Body of pancreas (tissue), 4 donors: ENCODE data around the gene NWD2. TPM values are rescaled to one million over a fixed set of nuclear protein-coding genes. Genes with fewer than 3 reads are reported as not detected.

ENCODE experiments used
- ATAC-seq: fragments of 150-250 bp; one replicate; pipeline ENCODE4 v1.9.1; 2016
- DNase-seq, 4 donors: peaks; one replicate each; pipeline ENCODE4 v3.0.0-alpha.2; 2019
- H3K27ac ChIP-seq, 4 donors: fragments of 200-600 bp; sonication (generic); 1 replicate in 3 of 4; 2 replicates in 1 of 4; pipeline versions ENCODE4 v1.5.1 to v1.6.1; 2016 to 2019; ENCODE audit warnings: mild to moderate bottlenecking in 1 of 4, mixed read lengths in 1 of 4, moderate library complexity in 1 of 4
- H3K27me3 ChIP-seq, 2 donors: fragments of 200-600 bp; sonication (generic); one replicate each; pipeline ENCODE4 v1.6.0; 2016; ENCODE audit warnings: mild to moderate bottlenecking in 1 of 2
- H3K36me3 ChIP-seq, 2 donors: fragments of 200-600 bp; sonication (generic); replicated peaks in 1 of 2; 2 replicates each; pipeline ENCODE4 v1.5.1; 2016; ENCODE audit warnings: low read depth in 2 of 2; ENCODE audit not compliant: insufficient read depth in 1 of 2
- H3K4me1 ChIP-seq: fragments of 200-600 bp; sonication (generic); one replicate; pipeline ENCODE4 v1.6.0; 2016
- H3K4me3 ChIP-seq, 2 donors: fragments of 200-600 bp; sonication (generic); 1 replicate in 1 of 2; 2 replicates in 1 of 2; pipeline ENCODE4 v1.5.1; 2016 to 2019
- H3K9me3 ChIP-seq, 3 donors: fragments of 200-600 bp; sonication (generic); 1 replicate in 2 of 3; 2 replicates in 1 of 3; pipeline ENCODE4 v1.5.1; 2016
- POLR2A ChIP-seq, 3 donors: fragments of 450-650 bp; IDR thresholded peaks; one replicate each; pipeline ENCODE4 v1.6.1; 2016; ENCODE audit warnings: antibody characterized with exemption in 3 of 3, mild to moderate bottlenecking in 2 of 3
- WGBS, 2 donors: methylation state at CpG; one replicate each; pipeline ENCODE4 v1.1.5; 2017; 5-methylcytosine and 5-hydroxymethylcytosine counted together
- intact Hi-C: fragments of 100-400 bp; cut with DNase I; formaldehyde crosslinking; loops from one replicate; pipeline ENCODE4 v1.15.1; 2023
- total RNA-seq, 2 donors: library from RNA; depleted of rRNA; stranded (reverse); fragments of >200 nt; gene quantifications; one replicate each; pipeline ENCODE4 v1.1.0, GENCODE V29; 2016
- TF ChIP-seq, protein P1 (sequence below), 7 experiments: fragments of 450-650 bp in 4 of 7; fragments of 200-600 bp in 3 of 7; sonication (generic) in 3 of 7; IDR thresholded peaks; one replicate each; pipeline ENCODE4 v1.5.1; 2016 to 2019; ENCODE audit warnings: antibody characterized with exemption in 7 of 7

Gene NWD2
- total RNA-seq, 2 donors from 2014 or later = 0.26 to 4.0 TPM

DNA sequence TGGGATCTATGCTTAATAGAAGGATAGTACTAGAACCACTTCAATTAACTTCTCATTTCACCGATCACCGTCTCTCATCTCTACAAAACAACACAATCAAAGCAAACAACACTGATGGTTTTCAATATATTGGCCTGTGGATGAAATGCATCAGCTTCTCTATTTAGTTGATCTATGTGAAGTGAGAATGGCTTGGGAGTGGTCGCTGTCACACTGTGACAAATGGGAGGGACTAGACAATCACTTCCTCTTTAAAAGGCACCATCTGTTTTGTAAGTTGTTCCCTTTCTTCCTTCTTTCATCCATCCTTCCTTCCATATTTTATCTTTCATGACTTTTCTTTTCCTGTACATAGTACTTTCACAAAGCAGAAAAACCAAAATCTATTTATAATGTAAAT lies 23.9 kb upstream of the NWD2 start:
- no peaks in the 10 kb centered on the region for H3K27me3 ChIP-seq
- no peak overlapping the region for H3K27ac ChIP-seq
- H3K4me1 ChIP-seq = no peaks in the 10 kb centered on the region
- H3K4me3 ChIP-seq = no peak overlapping the region
- no peaks in the 10 kb centered on the region for H3K9me3 ChIP-seq
- ATAC-seq = no peak
- 76 to 77% methylated on average over 3 of the region's 3 CpGs for whole genome bisulfite sequencing, 2 donors
- no peak for DNase-seq
- no peaks in the 10 kb centered on the region for H3K36me3 ChIP-seq
- no peak for TF ChIP-seq POLR2A (IDR thresholded peaks at IDR 0.05)
- TF ChIP-seq, protein P1, sequence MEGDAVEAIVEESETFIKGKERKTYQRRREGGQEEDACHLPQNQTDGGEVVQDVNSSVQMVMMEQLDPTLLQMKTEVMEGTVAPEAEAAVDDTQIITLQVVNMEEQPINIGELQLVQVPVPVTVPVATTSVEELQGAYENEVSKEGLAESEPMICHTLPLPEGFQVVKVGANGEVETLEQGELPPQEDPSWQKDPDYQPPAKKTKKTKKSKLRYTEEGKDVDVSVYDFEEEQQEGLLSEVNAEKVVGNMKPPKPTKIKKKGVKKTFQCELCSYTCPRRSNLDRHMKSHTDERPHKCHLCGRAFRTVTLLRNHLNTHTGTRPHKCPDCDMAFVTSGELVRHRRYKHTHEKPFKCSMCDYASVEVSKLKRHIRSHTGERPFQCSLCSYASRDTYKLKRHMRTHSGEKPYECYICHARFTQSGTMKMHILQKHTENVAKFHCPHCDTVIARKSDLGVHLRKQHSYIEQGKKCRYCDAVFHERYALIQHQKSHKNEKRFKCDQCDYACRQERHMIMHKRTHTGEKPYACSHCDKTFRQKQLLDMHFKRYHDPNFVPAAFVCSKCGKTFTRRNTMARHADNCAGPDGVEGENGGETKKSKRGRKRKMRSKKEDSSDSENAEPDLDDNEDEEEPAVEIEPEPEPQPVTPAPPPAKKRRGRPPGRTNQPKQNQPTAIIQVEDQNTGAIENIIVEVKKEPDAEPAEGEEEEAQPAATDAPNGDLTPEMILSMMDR (IDR thresholded peaks at IDR 0.05) = no peak
- intact Hi-C loops = no loop called here

GRCh38 chr4:37223732-37224131 lies 20.8 kb upstream of the NWD2 start:
- ATAC-seq (no peak), DNase-seq (no peak)
- intact Hi-C loops = no loop called here
- TF ChIP-seq POLR2A (IDR thresholded peaks at IDR 0.05) = no peak
- TF ChIP-seq, protein P1 (IDR thresholded peaks at IDR 0.05) = no peak
- H3K9me3 ChIP-seq = no peaks in the 10 kb centered on the region
- no peaks in the 10 kb centered on the region for H3K27me3 ChIP-seq
- H3K36me3 ChIP-seq = no peaks in the 10 kb centered on the region
- H3K4me1 ChIP-seq = no peaks in the 10 kb centered on the region
- no peak overlapping the region for H3K4me3 ChIP-seq
- 31 to 46% methylated on average over 1 of the region's 1 CpG for WGBS, 2 donors
- no peak overlapping the region for H3K27ac ChIP-seq

DNA sequence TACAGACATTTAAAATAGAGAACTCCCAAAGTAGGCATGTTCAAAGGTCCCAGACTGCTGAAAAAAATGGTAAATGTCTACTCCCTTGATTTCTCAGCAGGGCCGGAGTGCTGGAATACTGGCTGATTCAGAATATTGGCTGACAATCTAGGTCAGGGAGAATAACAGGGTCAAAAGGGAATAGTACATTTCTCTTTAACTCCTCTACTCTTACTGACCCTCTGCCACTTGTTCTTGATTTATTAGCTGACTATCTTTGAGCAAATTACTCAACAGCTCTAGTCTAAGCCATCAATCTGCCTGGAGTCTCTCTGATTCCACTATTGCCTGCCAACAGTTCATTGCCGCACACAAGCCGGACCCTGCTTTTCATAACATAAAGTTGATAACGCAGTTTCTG lies 19.7 kb upstream of the NWD2 start:
- H3K27ac ChIP-seq = no peak overlapping the region
- no peak overlapping the region for H3K4me3 ChIP-seq
- intact Hi-C loops = no loop called here
- no peaks in the 10 kb centered on the region for H3K9me3 ChIP-seq
- no peak for TF ChIP-seq POLR2A (IDR thresholded peaks at IDR 0.05)
- TF ChIP-seq, protein P1 (IDR thresholded peaks at IDR 0.05) = no peak
- H3K27me3 ChIP-seq = no peaks in the 10 kb centered on the region
- no peak for DNase-seq
- no peaks in the 10 kb centered on the region for H3K4me1 ChIP-seq
- H3K36me3 ChIP-seq = no peaks in the 10 kb centered on the region
- WGBS, 2 donors = 62 to 68% methylated on average over 4 of the region's 4 CpGs
- no peak for ATAC-seq

DNA sequence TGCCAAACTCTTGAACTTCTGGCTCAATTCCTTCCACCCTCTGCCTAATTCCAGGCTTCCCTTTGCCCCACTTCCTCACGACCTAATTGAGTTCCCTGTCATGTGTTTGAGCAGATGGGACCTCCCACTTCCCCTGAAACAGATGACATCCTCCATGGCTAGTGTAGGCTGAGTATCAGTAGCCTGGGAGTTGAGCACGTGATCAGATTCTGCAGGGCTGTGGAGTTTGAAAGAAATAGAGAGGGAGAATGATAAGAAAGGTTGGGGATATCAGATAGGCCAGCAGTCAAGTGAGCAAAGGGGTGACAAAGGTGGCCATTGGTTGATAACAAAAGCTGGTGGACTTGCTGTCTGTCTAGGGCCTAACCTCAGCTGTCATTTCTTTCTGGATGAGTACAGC lies 18.8 kb upstream of the NWD2 start:
- no peaks in the 10 kb centered on the region for H3K4me1 ChIP-seq
- intact Hi-C loops = no loop called here
- H3K36me3 ChIP-seq = no peaks in the 10 kb centered on the region
- TF ChIP-seq, protein P1 (IDR thresholded peaks at IDR 0.05) = no peak
- no peak for TF ChIP-seq POLR2A (IDR thresholded peaks at IDR 0.05)
- no peak overlapping the region for H3K4me3 ChIP-seq
- H3K27me3 ChIP-seq = no peaks in the 10 kb centered on the region
- 23 to 24% methylated on average over 2 of the region's 2 CpGs for WGBS, 2 donors
- no peaks in the 10 kb centered on the region for H3K9me3 ChIP-seq
- ATAC-seq (no peak), DNase-seq (no peak)
- H3K27ac ChIP-seq = no peak overlapping the region

GRCh38 chr4:37232315-37232714 lies 12.2 kb upstream of the NWD2 start:
- WGBS, 2 donors = 33 to 53% methylated on average over 1 of the region's 1 CpG
- no peaks in the 10 kb centered on the region for H3K27me3 ChIP-seq
- H3K27ac ChIP-seq = no peak overlapping the region
- H3K4me1 ChIP-seq = no peaks in the 10 kb centered on the region
- DNase-seq (no peak), ATAC-seq (no peak)
- H3K36me3 ChIP-seq = no peaks in the 10 kb centered on the region
- no peaks in the 10 kb centered on the region for H3K9me3 ChIP-seq
- no peak overlapping the region for H3K4me3 ChIP-seq
- intact Hi-C loops = no loop called here
- TF ChIP-seq, protein P1 (IDR thresholded peaks at IDR 0.05) = no peak
- no peak for TF ChIP-seq POLR2A (IDR thresholded peaks at IDR 0.05)
